ENCODE measurements around the gene MPPED2. TPM values are rescaled to one million over a fixed set of nuclear protein-coding genes. Genes with fewer than 3 reads are reported as not detected.

Gene MPPED2
- total and polyA plus RNA-seq, 12 donors = 2.1 to 28.3 (median 5.7) TPM

DNA sequence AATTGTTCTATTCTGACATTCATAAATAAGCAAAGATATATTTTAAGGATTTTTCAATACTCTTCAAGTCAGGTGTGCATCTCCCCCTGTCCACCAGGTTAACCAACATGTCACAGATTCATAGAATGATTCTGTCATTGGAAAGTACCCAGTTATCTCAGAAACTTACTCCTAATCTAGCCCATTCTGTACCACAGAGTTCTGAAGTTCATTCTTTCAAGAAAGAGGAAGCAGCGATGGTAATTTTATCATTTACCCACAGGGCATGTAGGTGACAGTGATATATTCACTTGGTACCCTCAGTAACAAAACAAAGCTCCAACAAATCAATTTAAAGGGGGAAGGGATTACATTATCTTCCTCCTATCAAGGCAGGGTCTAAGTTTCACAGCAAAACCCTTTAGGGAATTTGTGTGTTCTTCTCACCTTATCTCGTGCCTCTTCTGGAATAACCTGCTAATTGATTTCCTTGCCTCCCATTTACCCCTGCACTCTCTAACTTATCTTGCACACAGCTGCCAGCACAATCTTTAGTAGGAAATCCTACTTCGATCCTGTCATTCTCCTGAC is 19.0 kb upstream of the MPPED2 start:
- Histone ChIP-seq H3K9me3 (replicated peaks in 1 of 3) (no peaks in the 10 kb centered on the region), H3K4me1 (replicated peaks in 1 of 2) (no peaks in the 10 kb centered on the region), H3K27ac (no peak overlapping the region), H3K4me3 (no peak overlapping the region), H3K36me3 (replicated peaks in 1 of 2) (no peaks in the 10 kb centered on the region), H3K27me3 (no peaks in the 10 kb centered on the region)
- intact Hi-C loops (cut with DNase I) = no loop called here
- no peak for DNase-seq
- no peak for TF ChIP-seq POLR2A (IDR thresholded peaks at IDR 0.05)
- TF ChIP-seq, protein P1, sequence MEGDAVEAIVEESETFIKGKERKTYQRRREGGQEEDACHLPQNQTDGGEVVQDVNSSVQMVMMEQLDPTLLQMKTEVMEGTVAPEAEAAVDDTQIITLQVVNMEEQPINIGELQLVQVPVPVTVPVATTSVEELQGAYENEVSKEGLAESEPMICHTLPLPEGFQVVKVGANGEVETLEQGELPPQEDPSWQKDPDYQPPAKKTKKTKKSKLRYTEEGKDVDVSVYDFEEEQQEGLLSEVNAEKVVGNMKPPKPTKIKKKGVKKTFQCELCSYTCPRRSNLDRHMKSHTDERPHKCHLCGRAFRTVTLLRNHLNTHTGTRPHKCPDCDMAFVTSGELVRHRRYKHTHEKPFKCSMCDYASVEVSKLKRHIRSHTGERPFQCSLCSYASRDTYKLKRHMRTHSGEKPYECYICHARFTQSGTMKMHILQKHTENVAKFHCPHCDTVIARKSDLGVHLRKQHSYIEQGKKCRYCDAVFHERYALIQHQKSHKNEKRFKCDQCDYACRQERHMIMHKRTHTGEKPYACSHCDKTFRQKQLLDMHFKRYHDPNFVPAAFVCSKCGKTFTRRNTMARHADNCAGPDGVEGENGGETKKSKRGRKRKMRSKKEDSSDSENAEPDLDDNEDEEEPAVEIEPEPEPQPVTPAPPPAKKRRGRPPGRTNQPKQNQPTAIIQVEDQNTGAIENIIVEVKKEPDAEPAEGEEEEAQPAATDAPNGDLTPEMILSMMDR (IDR thresholded peaks at IDR 0.05) = no peak
- WGBS, 4 donors = 44 to 54% (median 52%) methylated on average over 3 of the region's 3 CpGs

GRCh38 chr11:30603357-30603756 is 17.2 kb upstream of the MPPED2 start:
- Histone ChIP-seq H3K9me3 (replicated peaks in 1 of 3) (no peaks in the 10 kb centered on the region), H3K4me3 (no peak overlapping the region), H3K36me3 (replicated peaks in 1 of 2) (no peaks in the 10 kb centered on the region), H3K27ac (no peak overlapping the region), H3K4me1 (replicated peaks in 1 of 2) (no peaks in the 10 kb centered on the region), H3K27me3 (no peaks in the 10 kb centered on the region)
- WGBS, 4 donors = 56 to 64% (median 60%) methylated on average over 2 of the region's 2 CpGs
- intact Hi-C loops (cut with DNase I) = no loop called here
- DNase-seq = no peak
- TF ChIP-seq, protein P1 (IDR thresholded peaks at IDR 0.05) = no peak
- no peak for TF ChIP-seq POLR2A (IDR thresholded peaks at IDR 0.05)

- intact Hi-C loops (cut with DNase I) = no loop called here
- DNase-seq = no peak
- TF ChIP-seq POLR2A (IDR thresholded peaks at IDR 0.05) = no peak
- TF ChIP-seq, protein P1 (IDR thresholded peaks at IDR 0.05) = no peak
- Histone ChIP-seq H3K36me3 (replicated peaks in 1 of 2) (no peaks in the 10 kb centered on the region), H3K4me3 (no peak overlapping the region), H3K27me3 (no peaks in the 10 kb centered on the region), H3K4me1 (replicated peaks in 1 of 2) (no peaks in the 10 kb centered on the region), H3K27ac (no peak overlapping the region), H3K9me3 (replicated peaks in 1 of 3) (no peaks in the 10 kb centered on the region)
- 66 to 71% (median 68%) methylated on average over 2 of the region's 2 CpGs for WGBS, 4 donors
These were observed 10.7 kb upstream of the MPPED2 start for GRCh38 chr11:30596832-30597231.

DNA sequence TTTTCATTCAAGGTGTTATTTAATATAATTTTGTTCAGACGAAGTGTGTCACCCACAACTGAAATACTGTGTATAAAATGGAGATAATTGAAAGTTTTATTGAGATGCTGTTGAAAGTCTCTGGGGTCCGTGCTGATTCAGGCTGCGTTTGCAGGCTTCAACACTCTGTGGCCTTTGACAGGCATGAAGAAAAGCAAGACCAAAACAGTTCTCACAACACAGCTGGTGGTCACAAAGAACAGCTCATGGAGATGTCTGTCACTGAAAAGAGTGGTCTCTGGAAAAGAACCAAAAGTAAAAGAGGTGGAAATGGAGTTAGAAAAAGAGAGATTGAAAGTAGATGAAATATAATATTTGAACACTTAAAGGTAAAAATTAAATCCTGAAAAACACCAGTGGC is 9.8 kb upstream of the MPPED2 start:
- Histone ChIP-seq H3K9me3 (replicated peaks in 1 of 3) (no peaks in the 10 kb centered on the region), H3K27ac (no peak overlapping the region), H3K4me3 (no peak overlapping the region), H3K36me3 (replicated peaks in 1 of 2) (no peaks in the 10 kb centered on the region), H3K27me3 (no peaks in the 10 kb centered on the region), H3K4me1 (replicated peaks in 1 of 2) (no peaks in the 10 kb centered on the region)
- intact Hi-C loops (cut with DNase I) = no loop called here
- TF ChIP-seq, protein P1 (IDR thresholded peaks at IDR 0.05) = no peak
- no peak for TF ChIP-seq POLR2A (IDR thresholded peaks at IDR 0.05)
- no peak for DNase-seq
- 75 to 82% (median 79%) methylated on average over 3 of the region's 3 CpGs for WGBS, 4 donors
